Raji (cell line): ENCODE data around the gene HMGCS2.

Experiments used
- POLR2A ChIP-seq: IDR thresholded peaks from 2 replicates; pipeline ENCODE4 v1.6.1; 2011; ENCODE audit warnings: low read depth, low read length, control low read depth; ENCODE audit not compliant: insufficient read depth

Gene HMGCS2

GRCh38 chr1:119702384-119702783, 66.3 kb downstream of the HMGCS2 start:
- no peak for TF ChIP-seq POLR2A

DNA sequence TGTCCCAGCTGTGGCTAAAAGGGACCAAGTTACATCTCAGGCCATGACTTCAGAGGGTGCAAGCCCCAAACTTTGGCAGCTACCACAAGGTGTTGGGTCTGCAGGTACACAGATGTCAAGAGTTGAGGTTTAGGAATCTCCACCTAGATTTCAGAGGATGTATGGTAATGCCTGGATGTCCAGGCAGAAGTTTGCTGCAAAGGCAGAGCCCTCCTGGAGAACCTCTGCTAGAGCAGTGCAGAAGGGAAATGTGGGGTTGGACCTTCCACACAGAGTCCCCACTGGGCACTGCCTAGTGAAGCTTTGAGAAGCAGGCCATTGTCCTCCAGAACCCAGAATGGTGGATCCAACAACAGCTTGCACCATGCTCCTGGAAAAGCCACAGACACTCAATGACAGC, 67.0 kb downstream of the HMGCS2 start:
- TF ChIP-seq POLR2A: no peak

DNA sequence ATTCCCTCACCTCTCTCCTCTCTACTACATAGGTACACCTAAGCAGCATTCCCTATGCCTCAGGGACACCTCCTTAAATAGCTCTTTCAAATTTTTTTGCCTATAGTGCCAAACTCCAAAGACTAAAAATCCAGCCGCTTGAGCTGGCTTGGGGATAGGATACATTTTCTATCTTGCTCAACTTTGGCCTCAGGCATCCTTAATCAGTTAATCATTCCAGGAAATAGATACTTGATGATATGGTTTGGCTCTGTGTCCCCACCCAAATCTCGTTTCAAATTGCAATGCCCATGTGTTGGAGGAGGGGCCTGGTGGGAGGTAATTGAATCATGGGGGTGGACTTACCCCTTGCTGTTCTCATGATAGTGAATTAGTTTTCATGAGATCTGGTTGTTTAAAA, 68.4 kb downstream of the HMGCS2 start:
- no peak for TF ChIP-seq POLR2A
